A673 (cell line): ENCODE measurements around the gene BRD7.

Experiments
- EZH2 ChIP-seq: fragments of 200-600 bp; sonication (generic); IDR thresholded peaks from 2 replicates; pipeline ENCODE4 v1.6.1; 2017; ENCODE audit warnings: borderline replicate concordance, low read depth, mild to moderate bottlenecking, mixed read lengths, antibody characterized with exemption, low read length; ENCODE audit not compliant: poor library complexity, severe bottlenecking
- TF ChIP-seq, protein P1 (sequence below): fragments of 300-800, 200-600 bp; sonication (generic); conservative IDR thresholded peaks from 2 replicates; pipeline ENCODE4 v1.5.1; 2017; ENCODE audit warnings: low read depth, mild to moderate bottlenecking, antibody characterized with exemption, low read length, moderate library complexity, mixed read lengths

DNA sequence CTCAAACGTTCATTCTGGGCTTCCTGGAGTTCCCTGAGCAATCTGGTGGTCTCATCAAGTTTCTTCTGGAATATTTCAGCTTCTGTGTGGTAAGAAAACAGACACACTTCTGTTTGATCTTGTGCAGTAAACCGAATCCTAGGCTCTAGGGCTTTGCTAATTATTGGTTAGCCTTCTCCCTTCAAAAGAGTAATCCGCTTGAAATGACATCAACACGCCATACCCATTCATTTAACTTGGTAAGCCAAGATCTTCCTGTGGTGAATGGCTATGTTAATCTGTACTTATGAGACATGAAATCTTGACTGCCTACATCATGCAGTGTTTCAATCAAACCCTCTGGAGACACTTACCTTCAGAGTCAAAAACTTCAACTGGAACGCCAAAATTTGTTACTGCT lies 48.5 kb downstream of the BRD7 start:
- TF ChIP-seq EZH2: no peak
- TF ChIP-seq, protein P1, sequence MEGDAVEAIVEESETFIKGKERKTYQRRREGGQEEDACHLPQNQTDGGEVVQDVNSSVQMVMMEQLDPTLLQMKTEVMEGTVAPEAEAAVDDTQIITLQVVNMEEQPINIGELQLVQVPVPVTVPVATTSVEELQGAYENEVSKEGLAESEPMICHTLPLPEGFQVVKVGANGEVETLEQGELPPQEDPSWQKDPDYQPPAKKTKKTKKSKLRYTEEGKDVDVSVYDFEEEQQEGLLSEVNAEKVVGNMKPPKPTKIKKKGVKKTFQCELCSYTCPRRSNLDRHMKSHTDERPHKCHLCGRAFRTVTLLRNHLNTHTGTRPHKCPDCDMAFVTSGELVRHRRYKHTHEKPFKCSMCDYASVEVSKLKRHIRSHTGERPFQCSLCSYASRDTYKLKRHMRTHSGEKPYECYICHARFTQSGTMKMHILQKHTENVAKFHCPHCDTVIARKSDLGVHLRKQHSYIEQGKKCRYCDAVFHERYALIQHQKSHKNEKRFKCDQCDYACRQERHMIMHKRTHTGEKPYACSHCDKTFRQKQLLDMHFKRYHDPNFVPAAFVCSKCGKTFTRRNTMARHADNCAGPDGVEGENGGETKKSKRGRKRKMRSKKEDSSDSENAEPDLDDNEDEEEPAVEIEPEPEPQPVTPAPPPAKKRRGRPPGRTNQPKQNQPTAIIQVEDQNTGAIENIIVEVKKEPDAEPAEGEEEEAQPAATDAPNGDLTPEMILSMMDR: no peak
